HL-60/S4 treated with phorbol 12-myristate 13-acetate at 8.2 ng/mL for 4 days and 3 days (cell line): ENCODE data around the gene SPTBN1.

Experiments
- in situ Hi-C: fragments of 300-500 bp; cut with MboI; formaldehyde crosslinking; loops from 2 replicates; pipeline ENCODE4 v1.15.0; 2022; ENCODE audit warnings: low sequenced_read_pairs

SPTBN1 gene

DNA sequence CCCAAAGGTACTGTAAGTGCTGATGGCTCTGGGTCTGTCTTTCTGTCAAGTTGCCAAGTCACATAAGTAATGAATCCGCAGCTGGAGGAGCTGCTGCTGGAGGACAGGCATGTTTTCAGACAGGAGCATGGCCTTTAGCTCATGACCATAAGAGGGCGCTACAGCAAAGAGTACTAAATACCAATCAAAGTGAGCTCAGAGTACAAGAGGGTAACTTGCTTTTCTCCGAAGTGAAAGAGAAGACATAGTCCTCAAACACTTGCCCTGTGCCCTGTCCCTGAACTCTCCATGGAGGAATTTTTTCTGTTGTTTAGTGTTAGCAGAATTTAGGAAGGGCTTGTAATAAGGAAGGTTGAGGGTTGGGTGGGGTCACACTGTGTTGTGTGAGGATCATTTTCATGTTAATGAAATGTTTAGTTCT lies 209.3 kb downstream of the SPTBN1 start:
- in situ Hi-C loops = no loop called here

- in situ Hi-C loops = no loop called here
Observed at GRCh38 chr2:54666131-54666633, 210.1 kb downstream of the SPTBN1 start.

DNA sequence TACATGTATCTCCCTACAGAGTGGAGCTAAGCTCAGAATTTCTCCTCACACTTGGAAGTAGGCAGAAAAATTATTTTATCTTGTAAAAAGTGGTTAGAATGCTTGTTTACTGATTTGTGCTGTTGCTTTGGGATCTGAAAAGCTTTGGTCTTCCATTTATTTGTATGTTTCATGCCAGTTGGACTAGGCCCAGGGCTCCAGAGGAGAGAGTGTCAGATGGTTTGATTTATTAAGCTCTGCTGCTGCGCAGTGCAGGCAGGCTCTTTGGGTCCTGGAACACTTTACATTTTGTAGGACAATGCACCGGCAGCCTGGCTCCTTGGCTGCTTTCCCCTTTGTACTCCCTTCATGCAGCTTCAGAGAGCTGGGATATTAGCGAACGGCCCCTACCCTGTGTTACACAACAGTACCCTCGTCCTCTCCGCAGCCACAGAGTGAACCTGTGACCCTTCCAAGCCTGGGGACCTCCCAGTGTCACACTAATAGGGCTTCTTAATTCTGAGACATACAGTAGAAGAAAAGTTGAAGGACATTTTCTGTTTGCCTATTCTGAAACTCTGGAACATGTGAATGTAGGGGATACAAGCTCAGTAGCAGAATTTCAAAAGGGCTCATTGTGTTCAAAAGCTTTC lies 210.6 kb downstream of the SPTBN1 start:
- in situ Hi-C loops = no loop called here

DNA sequence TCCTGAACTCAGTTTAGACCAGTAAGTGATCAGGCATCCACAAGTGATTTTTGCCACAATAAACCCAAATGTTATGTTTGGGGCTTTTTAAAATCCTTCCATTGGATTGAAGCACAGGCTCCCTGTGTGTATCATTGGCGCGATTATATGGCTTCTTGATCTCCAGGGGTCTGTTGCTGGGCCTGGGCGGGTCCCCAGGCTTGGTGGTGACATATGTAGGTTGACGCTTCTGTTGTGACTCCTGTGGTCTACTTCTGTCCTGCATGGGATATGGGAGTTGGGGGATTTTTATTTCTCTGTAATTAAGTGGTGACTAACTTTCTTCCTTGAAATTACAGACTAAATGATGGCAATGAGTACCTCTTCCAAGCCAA lies 211.1 kb downstream of the SPTBN1 start:
- in situ Hi-C loops = no loop called here

- in situ Hi-C loops = no loop called here
Observed at GRCh38 chr2:54667726-54668650, 211.9 kb downstream of the SPTBN1 start.

- in situ Hi-C loops = no loop called here
Observed at GRCh38 chr2:54668711-54669110, 212.6 kb downstream of the SPTBN1 start.

- in situ Hi-C loops = no loop called here
Observed at GRCh38 chr2:54669677-54670484, 213.8 kb downstream of the SPTBN1 start.

DNA sequence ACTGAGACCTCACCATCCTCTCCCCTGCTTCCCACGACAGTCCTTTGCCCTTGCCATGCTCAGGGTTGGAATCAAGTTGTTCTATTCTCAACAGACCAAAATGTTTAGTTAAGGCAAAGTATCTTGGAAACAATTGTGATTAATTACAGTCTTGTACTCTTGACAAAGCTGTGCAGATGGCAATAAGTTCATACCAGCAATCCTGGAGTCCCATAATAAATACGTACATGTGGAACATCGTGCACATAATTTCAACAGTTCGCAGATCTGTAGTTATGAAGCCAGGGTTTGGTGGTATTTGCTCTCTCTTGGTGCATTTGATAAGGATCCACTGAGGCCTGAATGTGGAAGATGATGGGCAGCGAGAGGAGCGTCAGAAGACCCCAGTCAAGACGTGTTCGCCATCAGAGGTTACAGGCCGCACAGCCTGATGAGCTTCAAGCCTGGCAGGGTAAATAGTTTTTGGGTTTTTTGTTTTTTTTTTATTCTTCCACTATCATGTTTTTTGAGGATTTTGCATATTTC lies 214.4 kb downstream of the SPTBN1 start:
- in situ Hi-C loops = no loop called here

GRCh38 chr2:54671010-54671409 lies 214.9 kb downstream of the SPTBN1 start:
- in situ Hi-C loops = no loop called here

- in situ Hi-C loops = no loop called here
Observed at GRCh38 chr2:54671875-54672589, 215.9 kb downstream of the SPTBN1 start.

DNA sequence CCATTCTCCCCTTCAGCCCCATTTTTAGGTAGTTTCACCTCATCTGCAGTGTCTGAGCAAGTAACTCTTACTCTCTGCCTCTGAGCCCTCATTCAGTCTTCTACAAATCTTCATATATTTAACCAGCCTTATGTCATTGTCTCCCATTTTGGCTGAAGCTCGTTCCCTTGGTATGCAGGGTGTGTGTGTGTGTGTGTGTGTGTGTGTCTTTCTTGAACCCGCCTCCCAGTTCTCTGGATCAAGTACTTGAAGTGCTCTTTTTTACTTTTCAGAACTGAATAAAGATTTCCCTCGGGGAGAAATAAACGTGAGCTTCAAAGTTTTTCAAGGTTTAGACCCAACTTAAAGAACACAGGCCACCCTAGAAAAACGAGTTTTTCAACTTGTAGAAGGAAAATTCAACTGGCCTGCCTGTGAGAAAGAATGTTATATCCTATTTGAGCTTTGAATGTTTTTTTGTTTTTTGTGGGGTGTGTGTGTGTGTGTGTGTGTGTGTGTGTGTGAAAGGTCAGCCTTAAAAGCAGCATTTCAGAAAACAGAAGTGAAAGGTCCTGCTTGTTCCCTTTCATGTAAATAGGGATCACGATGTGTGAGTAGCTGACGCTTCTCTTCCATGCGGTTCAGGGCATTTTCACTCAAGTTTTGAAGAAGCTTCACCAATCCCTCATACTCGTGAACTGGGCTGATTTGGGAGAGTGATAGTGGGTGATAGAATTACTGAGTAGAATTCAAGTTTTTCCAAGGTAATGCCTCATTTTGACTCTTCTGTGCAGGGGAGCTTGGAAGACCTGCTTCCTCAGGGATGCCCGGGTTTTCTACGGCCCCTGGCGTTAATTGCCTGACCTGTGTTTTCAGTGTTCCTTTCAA lies 216.7 kb downstream of the SPTBN1 start:
- in situ Hi-C loops = no loop called here

GRCh38 chr2:54673501-54673998 lies 217.4 kb downstream of the SPTBN1 start:
- in situ Hi-C loops = no loop called here

DNA sequence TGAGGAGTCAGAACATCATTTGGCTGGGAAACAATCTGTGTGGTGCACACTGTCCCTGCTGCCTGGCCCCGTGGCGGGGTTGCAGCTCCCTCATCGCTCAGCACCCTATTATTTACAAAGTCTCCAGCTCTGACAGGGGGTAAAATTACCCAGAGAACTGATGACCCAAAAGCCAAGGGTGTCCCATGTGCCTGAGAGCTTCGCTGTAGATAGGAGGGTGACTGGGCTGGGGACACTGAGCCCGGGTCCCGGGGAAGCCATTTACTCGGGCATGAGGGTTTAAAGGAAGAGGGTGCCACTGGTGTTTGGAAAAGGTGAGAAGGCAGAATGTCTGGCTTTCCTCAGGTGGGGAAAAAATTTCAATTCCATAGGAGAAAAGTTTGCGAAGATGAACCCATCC lies 219.2 kb downstream of the SPTBN1 start:
- in situ Hi-C loops = no loop called here

DNA sequence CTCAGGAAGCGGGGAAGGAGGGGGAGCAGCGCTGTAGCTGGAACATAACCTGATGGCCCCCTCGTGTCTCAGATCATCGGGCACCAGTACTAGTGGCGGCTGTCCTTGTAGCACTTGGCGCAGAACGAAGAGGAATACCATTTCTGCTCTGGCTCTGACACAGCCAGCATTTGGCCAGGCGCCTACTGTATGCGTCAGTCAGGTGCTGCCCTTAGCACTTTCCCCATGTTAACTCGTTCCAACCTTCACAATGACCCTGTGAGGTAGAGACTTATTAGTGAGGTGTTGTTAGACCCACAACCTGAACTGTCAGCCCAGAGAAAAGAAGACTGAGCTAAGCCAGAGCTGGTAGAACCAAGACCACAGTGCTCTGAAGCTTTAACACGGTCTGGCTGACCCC lies 219.6 kb downstream of the SPTBN1 start:
- in situ Hi-C loops = no loop called here

GRCh38 chr2:54676656-54677055 lies 220.5 kb downstream of the SPTBN1 start:
- in situ Hi-C loops = no loop called here

DNA sequence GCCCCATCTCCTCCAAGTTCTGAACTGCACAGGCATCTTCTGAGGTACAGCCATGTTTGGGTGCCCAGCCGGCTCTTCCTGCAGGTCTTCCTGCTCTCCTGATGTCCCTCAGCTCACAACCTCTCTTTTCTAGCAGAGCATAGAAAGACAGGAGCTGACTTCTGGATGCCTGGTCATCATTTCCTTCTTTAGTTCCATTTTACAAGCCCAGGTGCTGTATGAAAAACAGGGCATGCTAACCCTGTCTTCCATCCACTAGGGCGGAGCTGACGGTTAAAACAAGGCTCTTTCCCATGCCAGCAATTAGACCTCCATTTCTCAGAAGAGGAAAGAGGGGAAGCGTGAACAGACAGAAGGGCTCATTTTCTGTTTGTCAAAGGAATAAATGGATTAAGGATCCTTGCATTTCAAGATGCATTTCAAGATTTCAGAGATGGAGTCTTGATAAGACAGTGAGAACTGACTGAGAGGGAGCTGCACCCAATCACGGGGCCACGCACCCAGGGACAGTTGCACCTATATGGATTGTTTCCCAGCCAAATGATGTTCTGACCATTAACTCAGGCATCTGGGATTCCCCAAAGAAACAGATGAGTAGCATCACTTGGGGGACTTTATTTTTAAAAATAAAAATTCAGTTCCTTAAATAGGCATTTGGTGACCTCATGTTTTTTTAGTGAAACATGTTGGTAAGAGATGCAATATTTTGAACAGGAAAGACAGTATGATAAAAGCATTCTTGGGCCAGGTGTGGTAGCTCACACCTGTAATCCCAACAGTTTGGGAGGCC lies 221.5 kb downstream of the SPTBN1 start:
- in situ Hi-C loops = no loop called here

DNA sequence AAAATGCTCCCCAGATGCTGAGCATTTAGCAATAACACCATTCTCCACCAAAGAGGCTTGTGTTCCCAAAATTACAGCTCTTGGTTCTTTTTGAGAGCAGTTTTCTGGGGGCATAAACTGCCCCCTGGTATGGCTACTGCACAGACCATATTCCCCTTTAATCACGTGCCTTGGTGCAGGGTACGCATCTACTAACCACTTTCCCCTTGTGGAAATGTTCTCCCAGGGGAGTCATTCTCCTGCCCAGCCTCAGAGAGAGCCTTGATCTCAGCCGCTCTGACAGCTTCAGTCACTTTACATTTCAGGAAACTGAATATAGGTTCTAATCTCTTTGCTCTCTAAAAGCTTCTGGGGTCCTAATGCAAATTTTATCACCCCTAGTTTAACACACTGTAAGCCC lies 222.6 kb downstream of the SPTBN1 start:
- in situ Hi-C loops = no loop called here

- in situ Hi-C loops = no loop called here
Observed at GRCh38 chr2:54680397-54681041, 224.4 kb downstream of the SPTBN1 start.
